GM12873 (cell line): ENCODE results near the gene PRKCQ.

Experiments used
- CTCF ChIP-seq: IDR thresholded peaks from 2 replicates; pipeline ENCODE4 v1.5.1; 2012; ENCODE audit warnings: low read depth, mild to moderate bottlenecking, moderate library complexity, low read length, control low read depth; ENCODE audit not compliant: insufficient read depth; ENCODE audit errors: missing control alignments

The PRKCQ gene

DNA sequence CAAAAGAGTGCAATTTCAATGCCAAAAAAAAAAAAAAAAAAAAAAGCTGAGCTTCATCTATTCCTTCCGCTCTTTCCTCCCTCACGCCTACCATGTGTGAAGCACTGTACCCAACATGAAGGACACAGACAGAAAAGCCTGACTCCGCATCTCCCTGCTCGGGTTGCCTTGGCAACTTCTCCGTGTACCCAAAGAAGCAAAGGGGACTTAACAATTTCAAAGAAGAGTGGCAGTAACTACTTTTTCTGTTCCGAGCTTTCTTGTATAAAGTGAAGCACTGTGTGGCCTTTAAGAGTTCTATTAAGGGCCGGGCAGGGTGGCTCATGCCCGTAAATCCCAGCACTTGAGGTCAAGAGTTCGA, 177.7 kb downstream of the PRKCQ start:
- no peak for TF ChIP-seq CTCF

DNA sequence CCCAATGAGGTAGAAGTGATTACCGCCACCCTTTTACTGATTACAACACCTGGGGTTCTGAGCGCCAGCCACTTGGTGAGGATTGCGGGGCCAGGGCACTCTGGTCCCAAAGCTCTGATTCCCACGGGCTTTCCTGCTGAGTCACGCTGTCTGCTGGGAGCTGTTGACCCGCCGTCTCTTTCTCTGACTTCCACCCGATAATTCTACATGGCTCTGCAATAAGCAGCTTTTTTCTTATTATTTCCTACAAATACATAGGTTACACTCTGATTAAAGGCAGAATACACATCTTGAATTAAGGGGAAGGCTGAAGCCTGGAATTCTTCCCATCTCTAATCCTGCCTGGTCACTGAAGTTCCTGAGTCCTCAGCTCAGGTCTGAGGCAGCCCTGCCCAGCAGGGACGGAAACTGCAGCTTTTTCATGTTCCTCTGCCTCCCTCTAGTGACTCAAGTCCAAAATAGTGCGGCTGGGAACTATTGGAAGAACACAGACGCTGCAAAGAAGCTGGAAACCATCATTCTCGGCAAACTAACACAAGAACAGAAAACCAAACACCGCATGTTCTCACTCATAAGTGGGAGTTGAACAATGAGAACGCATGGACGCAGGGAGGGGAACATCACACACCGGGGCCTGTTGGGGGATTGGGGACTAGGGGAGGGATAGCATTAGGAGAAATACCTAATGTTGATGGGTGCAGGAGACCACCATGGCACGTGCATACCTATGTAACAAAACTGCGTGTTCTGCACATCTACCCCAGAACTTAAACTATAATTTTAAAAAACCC, 178.3 kb downstream of the PRKCQ start:
- TF ChIP-seq CTCF: peak; percentile 72

DNA sequence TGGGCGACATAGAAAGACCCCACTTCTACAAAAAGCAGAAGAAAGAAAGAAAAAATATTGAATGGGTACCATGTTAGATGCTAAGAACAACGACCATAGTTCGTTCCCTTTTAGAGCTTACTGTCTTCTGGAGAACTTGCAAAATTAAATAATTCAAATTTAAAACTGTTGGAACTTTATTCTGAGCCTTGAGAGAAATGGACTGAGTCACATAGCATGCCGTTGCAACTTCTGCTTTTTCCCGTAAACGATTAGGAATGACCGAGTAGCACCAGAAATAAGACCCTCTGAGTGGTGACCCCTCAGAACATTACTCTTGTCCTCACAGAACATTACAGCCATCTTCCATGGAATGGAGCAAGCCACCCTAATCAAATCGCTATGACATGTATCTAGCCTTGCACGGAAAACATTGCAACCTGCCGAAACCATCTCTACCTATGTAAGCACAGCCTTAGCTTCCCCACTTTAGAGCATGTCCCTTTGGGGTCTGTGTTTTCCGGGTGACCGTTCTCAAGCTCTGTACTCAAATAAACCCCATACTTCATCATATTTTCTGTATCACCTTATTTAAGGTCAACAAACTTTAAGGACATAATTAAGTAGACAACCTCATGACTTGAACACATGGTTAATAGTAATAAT, 179.1 kb downstream of the PRKCQ start:
- TF ChIP-seq CTCF: no peak

- no peak for TF ChIP-seq CTCF
Measured at GRCh38 chr10:6400331-6400730, 179.7 kb downstream of the PRKCQ start.

- no peak for TF ChIP-seq CTCF
Measured at GRCh38 chr10:6399879-6400278, 180.2 kb downstream of the PRKCQ start.

DNA sequence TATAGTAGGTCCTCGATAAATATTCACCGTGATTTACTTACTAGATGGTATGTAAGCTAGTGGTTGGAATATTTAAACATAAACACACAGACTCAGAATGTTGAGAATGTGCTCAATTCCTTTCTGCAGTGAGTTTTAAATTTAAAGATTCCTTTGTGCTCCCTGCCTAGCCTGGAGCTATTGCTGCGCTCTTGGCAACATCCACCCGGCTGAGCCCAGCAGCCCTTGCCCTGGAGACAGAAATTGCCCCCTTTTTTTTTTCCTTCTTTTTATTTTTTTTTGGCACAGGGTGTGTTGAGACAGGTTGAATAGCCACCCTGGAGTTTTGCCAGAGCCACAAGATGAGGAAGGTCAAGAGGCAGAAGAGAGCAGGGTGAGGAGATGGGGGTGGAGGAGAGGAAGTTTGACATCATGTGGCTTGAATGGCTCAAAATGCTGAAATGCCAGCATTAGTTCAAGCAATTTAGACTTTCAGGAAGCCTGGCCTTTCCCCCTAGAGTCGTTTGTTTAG, 180.8 kb downstream of the PRKCQ start:
- no peak for TF ChIP-seq CTCF

DNA sequence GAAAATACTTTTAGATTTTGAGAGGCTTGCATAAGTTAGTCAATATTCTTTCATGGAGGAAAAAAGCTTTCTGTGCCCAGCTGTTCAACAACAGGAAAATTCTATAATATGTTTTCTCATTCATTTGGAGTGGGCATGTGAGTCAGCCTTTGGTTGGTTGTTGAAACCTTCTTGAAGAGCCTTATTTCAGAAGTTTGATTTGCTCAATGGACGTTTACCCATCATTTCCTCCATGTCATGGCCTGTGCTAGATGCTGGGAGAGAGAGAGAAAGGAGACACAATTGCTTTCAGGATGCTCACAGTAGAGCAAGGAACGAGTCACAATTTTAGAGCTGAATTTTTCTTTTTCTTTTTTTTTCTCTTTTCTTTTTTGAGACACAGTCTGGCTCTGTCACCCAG, 181.7 kb downstream of the PRKCQ start:
- TF ChIP-seq CTCF: no peak
